Lung (tissue), 12 donors: ENCODE results near the gene ODC1. TPM values are rescaled to one million over a fixed set of nuclear protein-coding genes. Genes with fewer than 3 reads are reported as not detected.

ENCODE experiments used
- ATAC-seq: fragments of 200-7000 bp; cut with Tn5 transposase; one replicate; pipeline ENCODE4 v1.9.1; 2020; ENCODE audit warnings: moderate number of reproducible peaks; ENCODE audit not compliant: insufficient read depth, low FRiP score
- DNase-seq, 3 donors: peaks; one replicate each; pipeline ENCODE4 v3.0.0-alpha.2; 2013 to 2017
- H3K27ac ChIP-seq, 2 donors: one replicate each; pipeline ENCODE4 v1.5.1; 2013; ENCODE audit warnings: mild to moderate bottlenecking in 2 of 2, moderate library complexity in 2 of 2, control low read depth in 1 of 2, inconsistent platforms in 1 of 2, low read depth in 1 of 2, low read length in 1 of 2
- H3K27me3 ChIP-seq, 3 donors: one replicate each; pipeline ENCODE4 v1.5.1; 2013; ENCODE audit warnings: low read length in 2 of 3; ENCODE audit not compliant: control insufficient read depth in 3 of 3, insufficient read depth in 3 of 3
- H3K36me3 ChIP-seq, 4 donors: one replicate each; pipeline ENCODE4 v1.5.1; 2013; ENCODE audit warnings: low read length in 4 of 4, mild to moderate bottlenecking in 1 of 4, moderate library complexity in 1 of 4; ENCODE audit not compliant: control insufficient read depth in 4 of 4, insufficient read depth in 4 of 4
- H3K4me1 ChIP-seq, 5 donors: one replicate each; pipeline ENCODE4 v1.5.1; 2013; ENCODE audit warnings: low read length in 5 of 5, mild to moderate bottlenecking in 2 of 5, moderate library complexity in 1 of 5; ENCODE audit not compliant: control insufficient read depth in 5 of 5, insufficient read depth in 5 of 5
- H3K4me3 ChIP-seq: one replicate; pipeline ENCODE4 v1.5.1; 2013; ENCODE audit warnings: mild to moderate bottlenecking, control low read depth, moderate library complexity
- H3K9ac ChIP-seq, 2 donors: one replicate each; pipeline ENCODE4 v1.5.1; 2013; ENCODE audit warnings: low read length in 2 of 2, control low read depth in 1 of 2; ENCODE audit not compliant: insufficient read depth in 1 of 2
- H3K9me3 ChIP-seq, 4 donors: one replicate each; pipeline ENCODE4 v1.5.1; 2013; ENCODE audit warnings: low read length in 3 of 4, mild to moderate bottlenecking in 1 of 4, moderate library complexity in 1 of 4; ENCODE audit not compliant: control insufficient read depth in 4 of 4, insufficient read depth in 3 of 4
- WGBS, 2 donors: extraction: QIAGEN DNeasy Blood & Tissue Kit; methylation state at CpG; one replicate each; pipeline ENCODE4 v1.1.7; 2013; 5-methylcytosine and 5-hydroxymethylcytosine counted together
- polyA plus RNA-seq, 2 donors: library from polyadenylated mRNA; stranded (reverse); fragments of 200-250 nt; gene quantifications; one replicate each; pipeline ENCODE4 v1.2.1, GENCODE V29; 2013
- total RNA-seq, 2 donors: library from RNA; depleted of rRNA in 1 of 2; stranded (reverse); fragments of >200 nt in 1 of 2; gene quantifications; one replicate each; pipeline ENCODE4 v1.2.1, GENCODE V29; 2014 to 2021
- TF ChIP-seq, protein P1 (sequence below): IDR thresholded peaks from 2 replicates; pipeline ENCODE4 v1.5.1; 2012; ENCODE audit warnings: mild to moderate bottlenecking; ENCODE audit errors: control extremely low read depth, extremely low read depth
- donor health status: control.
- donor health status: control.
- donor health status: Bipolar disorder and iron deficiency.
- donor health status: healthy.
- donor health status: DM: yes; HTN: yes; CAD: no.

The ODC1 gene
- total and polyA plus RNA-seq, 4 donors: 32.5 to 115 (median 75.4) TPM

DNA sequence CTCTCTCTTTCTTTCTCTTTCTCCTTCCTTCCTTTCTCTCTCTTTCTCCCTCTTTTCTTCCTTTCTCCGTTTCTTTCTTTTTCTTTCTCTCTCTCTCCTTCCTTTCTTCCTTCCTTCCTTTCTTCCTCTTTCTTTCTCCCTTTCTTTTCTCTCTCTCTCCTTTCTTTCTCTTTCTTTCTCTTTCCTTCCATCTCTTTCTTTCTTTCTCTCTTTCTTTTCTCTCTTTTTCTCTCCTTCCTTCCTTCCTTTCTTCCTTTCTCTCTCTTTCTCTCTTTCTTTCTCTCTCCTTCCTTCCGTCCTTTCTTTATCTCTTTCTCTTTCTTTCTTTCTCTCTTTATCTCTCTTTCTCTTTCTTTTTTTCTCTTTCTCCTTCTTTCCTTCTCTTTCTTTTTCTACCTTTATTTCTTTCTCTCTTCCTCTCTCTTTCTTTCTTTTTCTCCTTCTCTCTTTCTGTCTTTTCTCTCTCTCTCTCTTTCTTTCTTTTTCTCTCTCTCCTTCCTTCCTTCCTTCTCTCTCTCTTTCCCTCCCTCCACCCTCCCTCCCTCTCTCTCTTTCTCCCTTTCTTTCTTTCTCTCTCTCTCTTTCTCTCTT is 32.3 kb upstream of the ODC1 start:
- no peak overlapping the region for H3K27ac ChIP-seq
- H3K9ac ChIP-seq: no peak overlapping the region
- peaks cover 0 to 2% (median 0%) of the 10 kb centered on the region in 3 donors for H3K27me3 ChIP-seq
- no peaks in the 10 kb centered on the region for H3K4me1 ChIP-seq
- H3K9me3 ChIP-seq: no peaks in the 10 kb centered on the region
- DNase-seq (no peak), ATAC-seq (no peak)
- TF ChIP-seq, protein P1, sequence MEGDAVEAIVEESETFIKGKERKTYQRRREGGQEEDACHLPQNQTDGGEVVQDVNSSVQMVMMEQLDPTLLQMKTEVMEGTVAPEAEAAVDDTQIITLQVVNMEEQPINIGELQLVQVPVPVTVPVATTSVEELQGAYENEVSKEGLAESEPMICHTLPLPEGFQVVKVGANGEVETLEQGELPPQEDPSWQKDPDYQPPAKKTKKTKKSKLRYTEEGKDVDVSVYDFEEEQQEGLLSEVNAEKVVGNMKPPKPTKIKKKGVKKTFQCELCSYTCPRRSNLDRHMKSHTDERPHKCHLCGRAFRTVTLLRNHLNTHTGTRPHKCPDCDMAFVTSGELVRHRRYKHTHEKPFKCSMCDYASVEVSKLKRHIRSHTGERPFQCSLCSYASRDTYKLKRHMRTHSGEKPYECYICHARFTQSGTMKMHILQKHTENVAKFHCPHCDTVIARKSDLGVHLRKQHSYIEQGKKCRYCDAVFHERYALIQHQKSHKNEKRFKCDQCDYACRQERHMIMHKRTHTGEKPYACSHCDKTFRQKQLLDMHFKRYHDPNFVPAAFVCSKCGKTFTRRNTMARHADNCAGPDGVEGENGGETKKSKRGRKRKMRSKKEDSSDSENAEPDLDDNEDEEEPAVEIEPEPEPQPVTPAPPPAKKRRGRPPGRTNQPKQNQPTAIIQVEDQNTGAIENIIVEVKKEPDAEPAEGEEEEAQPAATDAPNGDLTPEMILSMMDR: no peak
- no peaks in the 10 kb centered on the region for H3K36me3 ChIP-seq
- no peak overlapping the region for H3K4me3 ChIP-seq
- 88 to 90% methylated on average over 2 of the region's 2 CpGs for WGBS, 2 donors

DNA sequence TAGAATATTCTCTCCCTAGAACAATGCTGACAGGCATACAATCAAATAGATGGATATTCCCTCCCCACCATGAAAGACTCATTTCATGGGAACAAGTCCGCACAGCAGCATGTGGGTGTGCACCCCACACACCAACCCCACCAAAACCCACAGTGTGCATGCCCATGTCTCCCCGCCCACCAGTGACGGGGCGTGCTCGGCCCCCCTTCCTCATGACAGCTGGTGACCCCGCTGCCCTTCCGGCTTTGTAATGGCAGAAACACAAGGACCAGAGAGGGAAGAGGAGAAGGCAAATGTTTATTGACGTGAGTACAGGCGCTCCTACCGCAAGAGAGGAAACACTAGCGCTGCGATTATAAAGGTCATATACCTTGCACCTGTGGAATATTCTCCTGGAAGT is 30.8 kb upstream of the ODC1 start:
- no peak overlapping the region for H3K9ac ChIP-seq
- no peak for DNase-seq
- WGBS, 2 donors: 66 to 76% methylated on average over 12 of the region's 12 CpGs
- H3K27ac ChIP-seq: no peak overlapping the region
- no peaks in the 10 kb centered on the region for H3K27me3 ChIP-seq
- no peak overlapping the region for H3K4me3 ChIP-seq
- H3K36me3 ChIP-seq: no peaks in the 10 kb centered on the region
- no peak for ATAC-seq
- no peaks in the 10 kb centered on the region for H3K4me1 ChIP-seq
- TF ChIP-seq, protein P1: no peak
- H3K9me3 ChIP-seq: no peaks in the 10 kb centered on the region

DNA sequence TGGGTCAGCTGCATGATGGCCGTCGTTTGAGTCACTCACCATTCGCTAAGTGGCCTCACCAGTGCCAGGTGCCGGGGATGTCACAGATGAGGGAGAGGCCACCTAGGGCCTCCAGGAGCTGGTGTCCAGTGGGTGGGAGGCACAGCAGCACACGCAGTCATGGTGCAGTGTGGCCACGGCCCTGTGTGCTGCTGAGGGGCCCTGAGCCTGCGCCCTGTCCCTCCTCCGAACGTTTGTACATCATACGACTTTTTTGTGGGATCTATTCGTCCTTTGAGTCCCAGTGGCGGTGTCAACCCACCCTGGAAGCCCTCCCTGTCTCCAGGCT is 30.1 kb upstream of the ODC1 start:
- Histone ChIP-seq H3K27ac (no peak overlapping the region), H3K4me3 (no peak overlapping the region), H3K9ac (no peak overlapping the region), H3K9me3 (no peaks in the 10 kb centered on the region), H3K4me1 (no peaks in the 10 kb centered on the region), H3K27me3 (no peaks in the 10 kb centered on the region), H3K36me3 (no peaks in the 10 kb centered on the region)
- DNase-seq: no peak
- no peak for ATAC-seq
- TF ChIP-seq, protein P1: no peak
- WGBS, 2 donors: 83 to 91% methylated on average over 12 of the region's 12 CpGs
